Esophagus (tissue), 2 donors: ENCODE data around the gene U2AF1L4. TPM values are rescaled to one million over a fixed set of nuclear protein-coding genes. Genes with fewer than 3 reads are reported as not detected.
"Not testable (repeated sequence)": the region's sequence is repeated elsewhere in the genome, so short reads cannot be mapped to it uniquely, and the experiment has no call there.

Source experiments
- H3K27ac ChIP-seq, 2 donors: one replicate each; pipeline ENCODE4 v1.5.1; 2013; ENCODE audit warnings: low read depth in 2 of 2, mild to moderate bottlenecking in 2 of 2, inconsistent platforms in 1 of 2, low read length in 1 of 2, moderate library complexity in 1 of 2
- H3K27me3 ChIP-seq, 2 donors: one replicate each; pipeline ENCODE4 v1.6.1; 2013; ENCODE audit warnings: low read length in 2 of 2, control low read depth in 1 of 2, mild to moderate bottlenecking in 1 of 2; ENCODE audit not compliant: insufficient read depth in 2 of 2, control insufficient read depth in 1 of 2
- H3K36me3 ChIP-seq, 2 donors: one replicate each; pipeline ENCODE4 v1.6.1; 2013; ENCODE audit warnings: low read length in 1 of 2; ENCODE audit not compliant: control insufficient read depth in 2 of 2, insufficient read depth in 2 of 2
- H3K4me1 ChIP-seq, 2 donors: one replicate each; pipeline ENCODE4 v1.6.1; 2013; ENCODE audit warnings: low read length in 1 of 2; ENCODE audit not compliant: control insufficient read depth in 2 of 2, insufficient read depth in 2 of 2
- H3K4me3 ChIP-seq, 2 donors: one replicate each; pipeline ENCODE4 v1.5.1; 2013; ENCODE audit warnings: low read length in 2 of 2, mild to moderate bottlenecking in 2 of 2, low read depth in 1 of 2, moderate library complexity in 1 of 2
- H3K9me3 ChIP-seq, 2 donors: one replicate each; pipeline ENCODE4 v1.6.1; 2013; ENCODE audit warnings: mild to moderate bottlenecking in 2 of 2, low read depth in 1 of 2, low read length in 1 of 2, moderate library complexity in 1 of 2; ENCODE audit not compliant: control insufficient read depth in 2 of 2, insufficient read depth in 1 of 2
- WGBS, 2 donors: extraction: QIAGEN DNeasy Blood & Tissue Kit; methylation state at CpG; one replicate each; pipeline ENCODE4 v1.1.7; 2013; 5-methylcytosine and 5-hydroxymethylcytosine counted together
- polyA plus RNA-seq, 2 donors: library from polyadenylated mRNA; stranded (reverse); fragments of 200-250 nt; gene quantifications; one replicate each; pipeline ENCODE4 v1.2.3, GENCODE V29; 2013
- donor health status: healthy with polysubstance abuse.
- donor health status: Bipolar disorder and iron deficiency.

Gene U2AF1L4
- polyA plus RNA-seq, 2 donors: 17.4 to 43.4 TPM

DNA sequence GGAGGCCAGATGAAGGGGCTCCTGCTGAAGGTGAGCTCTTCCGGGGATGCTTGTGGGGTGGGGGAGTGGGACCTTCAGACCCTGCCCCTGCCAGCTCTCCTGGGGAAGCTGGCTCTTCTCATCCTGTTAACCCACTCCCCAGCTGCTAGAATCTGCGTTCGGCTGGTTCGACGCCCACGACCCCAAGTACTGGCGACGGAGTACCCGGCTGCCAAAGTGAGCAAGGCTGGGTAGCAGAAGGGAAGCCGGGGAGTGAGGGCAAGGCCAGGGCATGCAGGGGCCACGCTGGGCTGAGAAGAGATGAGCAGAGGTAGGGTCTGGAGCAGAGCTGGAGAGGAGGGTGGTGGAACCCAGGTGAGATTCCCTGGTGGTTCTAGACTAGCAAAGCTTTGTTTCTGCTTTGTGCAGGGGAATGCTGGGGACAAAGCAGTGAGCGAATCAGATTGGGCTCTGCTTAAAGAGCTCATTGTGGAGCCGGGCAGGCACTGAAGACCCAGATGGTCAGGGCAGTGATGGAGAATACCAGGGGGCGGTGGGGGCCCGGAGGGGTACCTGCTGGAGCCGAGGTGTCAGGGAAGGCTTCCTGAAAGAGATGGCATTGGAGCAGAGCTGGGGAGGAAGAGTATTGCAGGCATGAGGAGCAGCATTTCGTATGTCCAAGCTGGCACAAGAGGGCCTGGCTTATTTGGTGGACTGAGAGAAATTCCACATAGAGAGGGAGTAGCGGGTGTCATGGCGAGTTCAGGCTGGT lies 17.1 kb downstream of the U2AF1L4 start:
- Histone ChIP-seq H3K9me3 (no peaks in the 10 kb centered on the region), H3K27me3 (no peaks in the 10 kb centered on the region), H3K27ac (no peak overlapping the region), H3K4me1 (peaks cover 4 to 10% of the 10 kb centered on the region in 2 donors), H3K36me3 (peaks cover 50 to 91% of the 10 kb centered on the region in 2 donors), H3K4me3 (no peak overlapping the region)
- 93 to 94% methylated on average over 19 of the region's 19 CpGs for WGBS, 2 donors

DNA sequence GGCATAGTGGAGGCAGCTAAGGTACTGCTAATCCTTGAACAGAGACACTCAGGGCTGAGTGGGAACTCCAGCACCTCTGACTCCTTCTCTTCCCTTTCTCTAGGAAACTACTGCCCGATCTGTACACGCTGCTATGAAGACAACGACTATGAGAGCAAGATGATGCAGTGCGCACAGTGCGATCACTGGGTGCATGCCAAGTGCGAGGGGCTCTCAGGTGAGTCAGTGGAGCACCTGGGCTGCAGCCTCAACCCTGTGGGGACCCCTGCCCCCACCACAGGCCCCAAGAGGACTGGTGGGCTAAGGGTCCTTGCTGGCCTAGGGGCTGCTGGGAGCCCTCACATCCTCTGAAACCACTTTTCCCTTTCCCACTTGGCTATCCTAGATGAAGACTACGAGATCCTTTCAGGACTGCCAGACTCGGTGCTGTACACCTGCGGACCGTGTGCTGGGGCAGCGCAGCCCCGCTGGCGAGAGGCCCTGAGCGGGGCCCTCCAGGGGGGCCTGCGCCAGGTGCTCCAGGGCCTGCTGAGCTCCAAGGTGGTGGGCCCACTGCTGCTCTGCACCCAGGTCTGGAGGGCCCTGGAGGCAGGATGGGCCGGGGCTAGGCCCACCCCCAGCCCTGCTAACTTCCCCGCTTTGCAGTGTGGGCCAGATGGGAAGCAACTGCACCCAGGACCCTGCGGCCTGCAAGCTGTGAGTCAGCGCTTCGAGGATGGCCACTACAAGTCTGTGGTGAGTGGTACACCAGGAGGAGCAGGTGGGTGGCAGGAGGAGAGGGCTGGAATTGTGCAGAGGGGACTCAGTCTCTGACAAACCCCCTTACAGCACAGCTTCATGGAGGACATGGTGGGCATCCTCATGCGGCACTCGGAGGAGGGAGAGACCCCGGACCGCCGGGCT lies 17.9 kb downstream of the U2AF1L4 start:
- Histone ChIP-seq H3K36me3 (peaks cover 55 to 92% of the 10 kb centered on the region in 2 donors), H3K4me3 (no peak overlapping the region), H3K27me3 (no peaks in the 10 kb centered on the region), H3K27ac (no peak overlapping the region), H3K9me3 (no peaks in the 10 kb centered on the region), H3K4me1 (peaks cover 4 to 10% of the 10 kb centered on the region in 2 donors)
- WGBS, 2 donors: 91 to 94% methylated on average over 25 of the region's 25 CpGs

DNA sequence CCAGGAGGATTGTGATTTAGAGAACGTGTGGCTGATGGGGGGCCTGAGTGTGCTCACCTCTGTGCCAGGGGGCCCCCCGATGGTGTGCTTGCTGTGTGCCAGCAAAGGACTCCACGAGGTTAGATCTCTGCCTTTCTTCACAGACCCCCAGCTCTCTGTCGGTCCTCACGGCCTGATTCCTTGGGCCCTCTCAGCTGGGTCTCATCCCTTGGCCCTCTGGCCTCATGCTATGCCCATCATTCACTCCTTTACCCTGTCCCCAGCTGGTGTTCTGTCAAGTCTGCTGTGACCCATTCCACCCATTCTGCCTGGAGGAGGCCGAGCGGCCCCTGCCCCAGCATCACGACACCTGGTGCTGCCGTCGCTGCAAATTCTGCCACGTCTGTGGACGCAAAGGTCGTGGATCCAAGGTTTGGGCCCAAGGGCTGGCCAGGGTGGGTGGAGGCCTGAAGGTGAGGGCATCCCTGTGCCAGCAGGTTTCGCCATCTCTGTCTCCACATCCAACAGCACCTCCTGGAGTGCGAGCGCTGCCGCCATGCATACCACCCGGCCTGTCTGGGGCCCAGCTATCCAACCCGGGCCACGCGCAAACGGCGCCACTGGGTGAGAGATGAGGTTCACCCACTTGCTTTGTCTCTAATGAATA lies 19.9 kb downstream of the U2AF1L4 start:
- H3K4me1 ChIP-seq: no peaks in the 10 kb centered on the region
- H3K27ac ChIP-seq: no peak overlapping the region
- WGBS, 2 donors: 94 to 95% methylated on average over 23 of the region's 23 CpGs
- H3K9me3 ChIP-seq: no peaks in the 10 kb centered on the region
- H3K36me3 ChIP-seq: peaks cover 51 to 88% of the 10 kb centered on the region in 2 donors
- no peaks in the 10 kb centered on the region for H3K27me3 ChIP-seq
- no peak overlapping the region for H3K4me3 ChIP-seq

DNA sequence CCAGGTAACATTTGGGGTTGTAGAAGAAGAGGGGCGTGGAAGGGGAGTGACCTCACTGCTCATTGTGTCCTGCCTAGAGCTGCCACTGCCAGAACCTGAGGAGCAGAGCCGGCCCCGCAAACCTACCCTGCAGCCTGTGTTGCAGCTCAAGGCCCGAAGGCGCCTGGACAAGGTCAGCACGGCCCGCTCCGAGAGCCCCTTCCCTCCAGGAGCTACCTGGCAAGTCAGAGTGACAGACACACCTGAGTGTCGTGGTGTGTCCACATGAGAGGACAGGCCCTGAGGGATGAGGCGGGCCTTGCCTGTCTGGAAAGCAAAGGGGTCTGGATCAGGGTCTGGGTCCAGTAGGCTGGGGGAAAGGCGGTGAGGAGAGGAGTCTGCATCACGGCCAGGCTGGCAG lies 20.7 kb downstream of the U2AF1L4 start:
- no peaks in the 10 kb centered on the region for H3K4me1 ChIP-seq
- H3K9me3 ChIP-seq: no peaks in the 10 kb centered on the region
- peaks cover 49 to 85% of the 10 kb centered on the region in 2 donors for H3K36me3 ChIP-seq
- H3K27ac ChIP-seq: no peak overlapping the region
- no peak overlapping the region for H3K4me3 ChIP-seq
- H3K27me3 ChIP-seq: no peaks in the 10 kb centered on the region
- WGBS, 2 donors: 94 to 97% methylated on average over 12 of the region's 12 CpGs

DNA sequence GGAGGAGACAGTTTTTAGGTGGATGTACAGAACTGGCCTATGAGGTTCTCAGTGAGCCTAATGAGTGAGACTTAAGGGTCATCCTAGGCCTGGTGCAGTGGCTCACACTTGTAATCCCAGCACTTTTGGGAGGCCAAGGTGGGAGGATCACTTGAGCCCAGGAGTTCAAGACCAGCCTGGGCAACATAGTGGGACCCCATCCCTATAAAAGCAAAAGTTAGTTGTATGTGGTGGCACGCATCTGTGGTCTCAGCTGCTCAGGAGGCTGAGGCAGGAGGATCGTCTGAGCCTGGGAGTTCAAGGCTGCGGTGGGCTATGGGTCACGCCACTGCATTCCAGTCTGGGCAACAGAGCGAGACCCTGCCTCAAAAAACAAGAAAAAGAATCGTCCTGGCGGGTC lies 21.1 kb downstream of the U2AF1L4 start:
- H3K4me3 ChIP-seq, H3K27ac ChIP-seq, H3K27me3 ChIP-seq, H3K4me1 ChIP-seq, H3K9me3 ChIP-seq: not testable (repeated sequence)
- WGBS, 2 donors: 95% methylated on average over 7 of the region's 7 CpGs
- H3K36me3 ChIP-seq: peaks cover 48 to 81% of the 10 kb centered on the region in 2 donors

DNA sequence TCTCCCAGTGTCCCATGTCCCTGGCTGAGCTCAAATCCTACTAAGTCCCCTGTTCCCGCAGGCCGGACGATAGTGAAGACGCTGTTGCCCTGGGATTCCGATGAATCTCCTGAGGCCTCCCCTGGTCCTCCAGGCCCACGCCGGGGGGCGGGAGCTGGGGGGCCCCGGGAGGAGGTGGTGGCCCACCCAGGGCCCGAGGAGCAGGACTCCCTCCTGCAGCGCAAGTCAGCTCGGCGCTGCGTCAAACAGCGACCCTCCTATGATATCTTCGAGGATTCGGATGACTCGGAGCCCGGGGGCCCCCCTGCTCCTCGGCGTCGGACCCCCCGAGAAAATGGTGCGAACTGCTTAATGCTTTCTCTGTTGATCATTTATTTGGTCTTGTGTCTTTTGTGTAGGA lies 21.5 kb downstream of the U2AF1L4 start:
- Histone ChIP-seq H3K36me3 (peaks cover 44 to 77% of the 10 kb centered on the region in 2 donors), H3K4me3 (no peak overlapping the region), H3K27me3 (no peaks in the 10 kb centered on the region), H3K9me3 (no peaks in the 10 kb centered on the region), H3K4me1 (peaks cover 0 to 9% of the 10 kb centered on the region in 2 donors), H3K27ac (no peak overlapping the region)
- 94% methylated on average over 24 of the region's 24 CpGs for WGBS, 2 donors

DNA sequence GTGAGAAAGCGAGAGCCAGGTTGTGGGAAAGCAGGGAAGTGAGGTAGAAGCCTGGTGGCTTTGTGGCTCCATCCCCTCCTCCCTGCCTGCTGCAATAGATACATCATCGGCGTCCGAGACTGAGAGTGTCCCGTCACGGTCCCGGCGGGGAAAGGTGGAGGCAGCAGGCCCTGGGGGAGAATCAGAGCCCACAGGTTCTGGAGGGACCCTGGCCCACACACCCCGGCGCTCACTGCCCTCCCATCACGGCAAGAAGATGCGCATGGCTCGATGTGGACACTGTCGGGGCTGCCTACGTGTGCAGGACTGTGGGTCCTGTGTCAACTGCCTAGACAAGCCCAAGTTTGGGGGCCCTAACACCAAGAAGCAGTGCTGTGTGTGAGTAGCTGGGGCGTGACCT lies 22.3 kb downstream of the U2AF1L4 start:
- Histone ChIP-seq H3K36me3 (peaks cover 43 to 70% of the 10 kb centered on the region in 2 donors), H3K27ac (no peak overlapping the region), H3K27me3 (no peaks in the 10 kb centered on the region), H3K4me3 (no peak overlapping the region), H3K4me1 (peaks cover 0 to 9% of the 10 kb centered on the region in 2 donors), H3K9me3 (no peaks in the 10 kb centered on the region)
- WGBS, 2 donors: 93 to 95% methylated on average over 16 of the region's 16 CpGs

DNA sequence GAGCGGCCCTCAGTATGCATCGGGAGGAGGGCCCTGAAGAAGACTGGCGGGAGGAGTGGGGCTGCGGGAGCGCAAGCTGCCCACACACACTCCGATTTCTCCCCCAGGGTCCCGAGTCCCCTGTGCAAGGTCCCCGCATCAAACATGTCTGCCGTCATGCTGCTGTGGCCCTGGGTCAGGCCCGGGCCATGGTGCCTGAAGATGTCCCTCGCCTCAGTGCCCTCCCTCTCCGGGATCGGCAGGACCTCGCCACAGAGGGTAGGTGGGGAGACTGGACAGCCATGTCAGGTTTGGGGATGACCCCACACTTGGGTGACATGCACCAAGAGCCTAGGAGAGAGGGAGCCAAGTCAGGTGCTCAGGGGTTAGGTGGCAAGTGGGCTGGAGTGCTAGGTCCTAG lies 22.8 kb downstream of the U2AF1L4 start:
- Histone ChIP-seq H3K4me1 (peaks cover 0 to 9% of the 10 kb centered on the region in 2 donors), H3K36me3 (peaks cover 40 to 66% of the 10 kb centered on the region in 2 donors)
- 95 to 96% methylated on average over 14 of the region's 14 CpGs for WGBS, 2 donors

DNA sequence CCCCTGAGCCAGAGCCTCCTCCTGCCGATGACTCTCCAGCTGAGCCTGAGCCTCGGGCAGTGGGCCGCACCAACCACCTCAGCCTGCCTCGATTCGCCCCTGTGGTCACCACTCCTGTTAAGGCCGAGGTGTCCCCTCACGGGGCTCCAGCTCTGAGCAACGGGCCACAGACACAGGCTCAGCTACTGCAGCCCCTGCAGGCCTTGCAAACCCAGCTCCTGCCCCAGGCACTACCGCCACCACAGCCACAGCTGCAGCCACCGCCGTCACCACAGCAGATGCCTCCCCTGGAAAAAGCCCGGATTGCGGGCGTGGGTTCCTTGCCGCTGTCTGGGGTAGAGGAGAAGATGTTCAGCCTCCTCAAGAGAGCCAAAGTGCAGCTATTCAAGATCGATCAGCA lies 23.8 kb downstream of the U2AF1L4 start:
- H3K36me3 ChIP-seq: peaks cover 31 to 59% of the 10 kb centered on the region in 2 donors
- 90 to 92% methylated on average over 16 of the region's 16 CpGs for WGBS, 2 donors
- H3K4me1 ChIP-seq: peaks cover 0 to 9% of the 10 kb centered on the region in 2 donors
- no peak overlapping the region for H3K4me3 ChIP-seq
- H3K27me3 ChIP-seq: no peaks in the 10 kb centered on the region
- no peak overlapping the region for H3K27ac ChIP-seq
- no peaks in the 10 kb centered on the region for H3K9me3 ChIP-seq

More for the DNA sequence above, 22.8 kb downstream of the U2AF1L4 start:
- Histone ChIP-seq H3K27ac (no peak overlapping the region), H3K4me3 (no peak overlapping the region), H3K9me3 (no peaks in the 10 kb centered on the region), H3K27me3 (no peaks in the 10 kb centered on the region)
